OCI-LY7 (cell line): Measurements from ENCODE around the gene RPA1. TPM values are rescaled to one million over a fixed set of nuclear protein-coding genes. Genes with fewer than 3 reads are reported as not detected.
A peak's percentile ranks its signal among the peaks of the same experiment; 100 is the strongest.

ENCODE experiments used
- BruUV-seq: library from RNA; stranded (reverse); fragments of 400-500 nt; replicated peaks from 2 replicates; lab custom pipeline; 2021; lab: Mats Ljungman, UMichigan
- CTCF ChIA-PET: fragments of 300-600 bp; sonication (Branson Sonifier 250); formaldehyde crosslinking; loops from one replicate; lab custom pipeline; 2022; ENCODE audit warnings: antibody characterized with exemption; ENCODE audit not compliant: unreplicated experiment; lab: Charles Lee
- POLR2A ChIA-PET: fragments of 300-600 bp; sonication (Branson Sonifier 250); formaldehyde crosslinking; loops from one replicate; lab custom pipeline; 2022; ENCODE audit warnings: antibody characterized with exemption; lab: Charles Lee
- DNase-seq: peaks from one replicate; pipeline ENCODE4 v3.0.0-alpha.2; 2015; ENCODE audit warnings: low spot score
- H2AFZ ChIP-seq: fragments of 200-600 bp; sonication (generic), shearing (Covaris generic); 2 replicates; pipeline ENCODE4 v1.6.1; 2014; ENCODE audit warnings: mild to moderate bottlenecking, antibody characterized with exemption, low read length, moderate library complexity
- H3K27ac ChIP-seq: fragments of 200-600 bp; sonication (generic); 2 replicates; pipeline ENCODE4 v1.5.1; 2014; ENCODE audit warnings: mixed run types, low read depth, mild to moderate bottlenecking, moderate library complexity, low read length, inconsistent platforms; ENCODE audit not compliant: poor library complexity, severe bottlenecking
- H3K36me3 ChIP-seq: fragments of 200-600 bp; sonication (generic); 2 replicates; pipeline ENCODE4 v1.6.1; 2014; ENCODE audit warnings: mild to moderate bottlenecking, antibody characterized with exemption, low read length, moderate library complexity, mixed read lengths; ENCODE audit not compliant: insufficient read depth
- H3K4me1 ChIP-seq: fragments of 200-600 bp; sonication (generic); 2 replicates; pipeline ENCODE4 v1.5.1; 2014; ENCODE audit warnings: mild to moderate bottlenecking, low read length; ENCODE audit not compliant: insufficient read depth, poor library complexity, severe bottlenecking
- H3K4me2 ChIP-seq: fragments of 200-600 bp; sonication (generic); 2 replicates; pipeline ENCODE4 v1.6.1; 2014; ENCODE audit warnings: mild to moderate bottlenecking, low read length
- H3K4me3 ChIP-seq: fragments of 200-600 bp; sonication (generic); 2 replicates; pipeline ENCODE4 v1.5.1; 2014; ENCODE audit warnings: mild to moderate bottlenecking, low read depth, low read length; ENCODE audit not compliant: poor library complexity, severe bottlenecking
- H3K79me2 ChIP-seq: fragments of 200-600 bp; sonication (generic); 2 replicates; pipeline ENCODE4 v1.6.1; 2016; ENCODE audit warnings: low read depth, mild to moderate bottlenecking, low read length, moderate library complexity, mixed read lengths; ENCODE audit not compliant: insufficient read depth
- H3K9me2 ChIP-seq: fragments of 200-600 bp; sonication (generic); 2 replicates; pipeline ENCODE4 v1.6.1; 2016; ENCODE audit warnings: mild to moderate bottlenecking, low read length, mixed read lengths; ENCODE audit not compliant: insufficient read depth
- H3K9me3 ChIP-seq: fragments of 200-600 bp; sonication (generic); 2 replicates; pipeline ENCODE4 v1.6.1; 2014; ENCODE audit warnings: mild to moderate bottlenecking, mixed run types, low read length, mixed read lengths
- H4K20me1 ChIP-seq: fragments of 200-600 bp; sonication (generic); 2 replicates; pipeline ENCODE4 v1.6.1; 2014; ENCODE audit warnings: mild to moderate bottlenecking, antibody characterized with exemption, low read length, moderate library complexity, mixed read lengths; ENCODE audit not compliant: insufficient read depth
- EZH2phosphoT487 ChIP-seq: fragments of 200-600 bp; sonication (generic); IDR thresholded peaks from 2 replicates; pipeline ENCODE4 v1.6.1; 2018; ENCODE audit warnings: low read depth, borderline replicate concordance, mild to moderate bottlenecking, mixed run types, antibody characterized with exemption, low read length, moderate library complexity, mixed read lengths
- intact Hi-C: fragments of 100-400 bp; cut with micrococcal nuclease; formaldehyde crosslinking; loops from one replicate; pipeline ENCODE4 v1.10.0; 2022; ENCODE audit not compliant: unreplicated experiment
- total RNA-seq, 2 experiments: library from RNA; depleted of rRNA in 1 of 2; stranded (reverse); fragments of >200 nt in 1 of 2; shearing (Covaris generic) in 1 of 2; gene quantifications; 2 replicates each; pipeline ENCODE4 v1.2.3, GENCODE V29; 2014 to 2022
- TF ChIP-seq, protein P1 (sequence below): fragments of 200-600 bp; sonication (generic); conservative IDR thresholded peaks from 2 replicates; pipeline ENCODE4 v1.5.1; 2014; ENCODE audit warnings: mild to moderate bottlenecking, antibody characterized with exemption, low read length, moderate library complexity, mixed read lengths

Gene RPA1
- total RNA-seq, 2 experiments from 2014 or later = 55.5 to 184 TPM

- peaks cover 80% of the 10 kb centered on the region for H3K36me3 ChIP-seq
- TF ChIP-seq EZH2phosphoT487 = no peak
- TF ChIP-seq, protein P1, sequence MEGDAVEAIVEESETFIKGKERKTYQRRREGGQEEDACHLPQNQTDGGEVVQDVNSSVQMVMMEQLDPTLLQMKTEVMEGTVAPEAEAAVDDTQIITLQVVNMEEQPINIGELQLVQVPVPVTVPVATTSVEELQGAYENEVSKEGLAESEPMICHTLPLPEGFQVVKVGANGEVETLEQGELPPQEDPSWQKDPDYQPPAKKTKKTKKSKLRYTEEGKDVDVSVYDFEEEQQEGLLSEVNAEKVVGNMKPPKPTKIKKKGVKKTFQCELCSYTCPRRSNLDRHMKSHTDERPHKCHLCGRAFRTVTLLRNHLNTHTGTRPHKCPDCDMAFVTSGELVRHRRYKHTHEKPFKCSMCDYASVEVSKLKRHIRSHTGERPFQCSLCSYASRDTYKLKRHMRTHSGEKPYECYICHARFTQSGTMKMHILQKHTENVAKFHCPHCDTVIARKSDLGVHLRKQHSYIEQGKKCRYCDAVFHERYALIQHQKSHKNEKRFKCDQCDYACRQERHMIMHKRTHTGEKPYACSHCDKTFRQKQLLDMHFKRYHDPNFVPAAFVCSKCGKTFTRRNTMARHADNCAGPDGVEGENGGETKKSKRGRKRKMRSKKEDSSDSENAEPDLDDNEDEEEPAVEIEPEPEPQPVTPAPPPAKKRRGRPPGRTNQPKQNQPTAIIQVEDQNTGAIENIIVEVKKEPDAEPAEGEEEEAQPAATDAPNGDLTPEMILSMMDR = no peak
These were observed 46.5 kb upstream of the RPA1 start for GRCh38 chr17:1783271-1783670.

DNA sequence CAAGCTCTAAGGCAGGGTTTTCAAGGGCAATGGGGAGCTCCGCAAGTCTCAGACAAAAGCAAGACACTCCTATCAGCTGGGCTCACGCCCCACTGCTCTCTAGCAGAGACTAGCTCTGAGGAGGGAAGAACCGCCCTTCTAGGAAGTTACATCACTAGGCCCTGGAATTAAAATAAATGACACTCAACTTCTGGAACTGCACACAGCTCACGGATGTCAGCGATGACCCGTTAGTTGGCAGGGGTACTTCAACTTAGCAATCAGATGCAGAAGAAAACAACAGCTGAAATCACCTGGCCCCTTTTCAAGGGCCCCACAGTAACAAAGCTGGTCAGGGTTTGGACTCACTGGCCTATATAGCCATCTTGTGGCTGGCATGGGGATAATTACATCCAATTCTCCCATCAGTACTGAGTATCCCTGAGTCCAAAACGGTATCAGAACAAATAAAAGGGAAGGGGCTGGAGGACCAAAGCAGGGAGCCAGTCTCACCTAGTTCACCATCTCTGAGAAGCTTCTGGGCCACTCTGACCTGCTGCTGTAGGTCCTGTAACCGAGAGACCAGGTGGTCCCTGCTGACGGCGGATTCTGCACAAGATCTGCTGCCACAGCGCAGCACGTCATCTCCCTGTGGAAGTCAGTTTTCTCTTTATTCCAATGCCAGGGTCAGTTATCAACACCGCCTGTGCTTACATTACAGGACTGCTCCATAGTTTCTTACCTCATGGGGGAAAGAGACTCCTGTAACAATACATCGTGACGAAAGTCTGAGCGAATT is 45.8 kb upstream of the RPA1 start:
- no TSS peak for BruUV-seq
- H3K4me3 ChIP-seq = no peak overlapping the region
- no peaks in the 10 kb centered on the region for H4K20me1 ChIP-seq
- H3K9me2 ChIP-seq = no peaks in the 10 kb centered on the region
- no peak overlapping the region for H3K27ac ChIP-seq
- H3K9me3 ChIP-seq = no peaks in the 10 kb centered on the region
- DNase-seq = no peak
- intact Hi-C loops = no loop called here
- no peak overlapping the region for H2AFZ ChIP-seq
- POLR2A ChIA-PET = interaction anchor here (0.6 kb wide), 1 partner anchor 452 kb away, joined by 4 read pairs; no protein-coding TSS in a partner anchor
- H3K36me3 ChIP-seq = peaks cover 82% of the 10 kb centered on the region
- H3K4me1 ChIP-seq = no peaks in the 10 kb centered on the region
- 0 out of 2 replicates have a peak, but pooled peaks cover 3% of the 10 kb centered on the region for H3K79me2 ChIP-seq
- CTCF ChIA-PET = no interaction called here
- no peak overlapping the region for H3K4me2 ChIP-seq
- no peak for TF ChIP-seq EZH2phosphoT487
- TF ChIP-seq, protein P1 = peak; percentile 47

More at GRCh38 chr17:1783271-1783670, 46.5 kb upstream of the RPA1 start:
- Histone ChIP-seq H3K27ac (no peak overlapping the region), H3K4me1 (no peaks in the 10 kb centered on the region), H3K79me2 (no peaks in the 10 kb centered on the region), H3K9me3 (no peaks in the 10 kb centered on the region), H3K4me3 (no peak overlapping the region), H4K20me1 (no peaks in the 10 kb centered on the region), H2AFZ (no peak overlapping the region), H3K9me2 (no peaks in the 10 kb centered on the region), H3K4me2 (no peak overlapping the region)
- BruUV-seq = no TSS peak
- intact Hi-C loops = no loop called here
- DNase-seq = no peak
- ChIA-PET CTCF (no interaction called here), POLR2A (interaction anchor here (0.6 kb wide), 1 partner anchor 453 kb away, joined by 4 read pairs; no protein-coding TSS in a partner anchor)

DNA sequence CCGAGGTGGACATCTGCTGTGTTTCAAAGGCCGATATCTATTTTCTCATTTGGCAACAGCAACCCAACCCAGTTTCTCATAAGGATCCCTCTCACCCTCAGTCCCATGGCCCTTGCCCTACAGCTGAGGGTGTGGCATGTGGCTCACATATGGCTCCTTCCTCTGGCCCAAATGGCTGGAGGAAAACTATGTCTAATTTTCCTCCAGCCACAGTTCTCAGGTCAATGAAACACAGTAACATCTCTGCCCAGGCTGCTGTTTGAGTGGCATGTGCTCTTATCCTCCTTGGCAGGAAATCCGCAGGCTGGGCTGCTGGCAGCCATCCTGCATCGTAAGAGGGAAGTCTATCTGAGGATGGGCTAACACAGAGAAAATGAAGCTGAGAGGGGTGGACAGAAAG is 43.9 kb upstream of the RPA1 start:
- no peak overlapping the region for H3K4me2 ChIP-seq
- CTCF ChIA-PET = no interaction called here
- no peak for TF ChIP-seq EZH2phosphoT487
- TF ChIP-seq, protein P1 = no peak
- H3K36me3 ChIP-seq = peaks cover 72% of the 10 kb centered on the region
- H3K4me3 ChIP-seq = no peak overlapping the region
- H2AFZ ChIP-seq = no peak overlapping the region
- no peak overlapping the region for H3K27ac ChIP-seq
- no peaks in the 10 kb centered on the region for H3K4me1 ChIP-seq
- BruUV-seq = no TSS peak
- H4K20me1 ChIP-seq = no peaks in the 10 kb centered on the region
- POLR2A ChIA-PET = no interaction called here
- intact Hi-C loops = no loop called here
- 0 out of 2 replicates have a peak, but pooled peaks cover 3% of the 10 kb centered on the region for H3K79me2 ChIP-seq
- H3K9me2 ChIP-seq = no peaks in the 10 kb centered on the region
- no peaks in the 10 kb centered on the region for H3K9me3 ChIP-seq
- no peak for DNase-seq
